GM23338 (cell line): ENCODE measurements around the gene DYNLT2B.

ENCODE experiments used
- CREB1 ChIP-seq: fragments of 250-450 bp; sonication (Bioruptor Pico); IDR thresholded peaks from 2 replicates; pipeline ENCODE4 v1.5.0; 2020; ENCODE audit warnings: low read depth, mild to moderate bottlenecking, moderate library complexity
- CTCF ChIP-seq, 2 experiments: fragments of 200-600 bp in 1 of 2; sonication (generic) in 1 of 2; conservative IDR thresholded peaks; 2 replicates each; pipeline versions ENCODE4 v1.5.1 to v1.6.1; 2016 to 2017; ENCODE audit warnings: antibody characterized with exemption in 2 of 2, low read depth in 2 of 2, mild to moderate bottlenecking in 2 of 2, moderate library complexity in 1 of 2
- ETS1 ChIP-seq: IDR thresholded peaks from 2 replicates; pipeline ENCODE4 v1.6.1; 2016; ENCODE audit warnings: antibody characterized with exemption
- EZH2 ChIP-seq: fragments of 200-600 bp; sonication (generic); IDR thresholded peaks from one replicate; pipeline ENCODE4 v1.8.0; 2017; ENCODE audit warnings: antibody characterized with exemption, mild to moderate bottlenecking, low read depth; ENCODE audit not compliant: unreplicated experiment
- EZH2phosphoT487 ChIP-seq: fragments of 200-600 bp; sonication (generic); IDR thresholded peaks from one replicate; pipeline ENCODE4 v1.8.1; 2018; ENCODE audit warnings: antibody characterized with exemption; ENCODE audit not compliant: unreplicated experiment
- NANOG ChIP-seq: IDR thresholded peaks from 2 replicates; pipeline ENCODE4 v1.6.1; 2016; ENCODE audit warnings: antibody characterized with exemption, borderline replicate concordance
- POLR2AphosphoS5 ChIP-seq: IDR thresholded peaks from 2 replicates; pipeline ENCODE4 v1.6.1; 2016; ENCODE audit warnings: antibody characterized with exemption, low read depth
- REST ChIP-seq: IDR thresholded peaks from one replicate; pipeline ENCODE4 v1.6.1; 2018; ENCODE audit warnings: antibody characterized with exemption; ENCODE audit not compliant: unreplicated experiment
- STAT1 ChIP-seq: IDR thresholded peaks from one replicate; pipeline ENCODE4 v1.6.1; 2016; ENCODE audit warnings: antibody characterized with exemption; ENCODE audit not compliant: unreplicated experiment
- ZNF114 ChIP-seq: fragments of 250-450 bp; sonication (Bioruptor Pico); IDR thresholded peaks from 2 replicates; pipeline ENCODE4 v1.5.0; 2020; ENCODE audit warnings: mild to moderate bottlenecking, moderate library complexity
- ZNF331 ChIP-seq: fragments of 250-450 bp; sonication (Bioruptor Pico); IDR thresholded peaks from 2 replicates; pipeline ENCODE4 v1.5.0; 2020; ENCODE audit warnings: low read depth, mild to moderate bottlenecking, moderate library complexity

GRCh38 chr3:196287090-196287439 lies 31.0 kb downstream of the DYNLT2B start:
- TF ChIP-seq EZH2: no peak
- TF ChIP-seq CTCF (conservative IDR thresholded peaks at IDR 0.05; ENCODE audit: low read depth in 2 of 2): no peak
- TF ChIP-seq ZNF114: no peak
- no peak for TF ChIP-seq EZH2phosphoT487
- TF ChIP-seq REST: no peak
- no peak for TF ChIP-seq POLR2AphosphoS5
- TF ChIP-seq CREB1: no peak
- no peak for TF ChIP-seq ZNF331 (CRISPR knock-in tag)
- TF ChIP-seq ETS1: no peak
- TF ChIP-seq STAT1: no peak
- no peak for TF ChIP-seq NANOG
